Hepatocyte (in vitro differentiated cells): ENCODE measurements around the gene P2RX1.

ENCODE experiments used
- EZH2 ChIP-seq: fragments of 200-600 bp; sonication (generic); IDR thresholded peaks from 2 replicates; pipeline ENCODE4 v1.6.1; 2016; ENCODE audit warnings: antibody characterized with exemption, mild to moderate bottlenecking, borderline replicate concordance
- TF ChIP-seq, protein P1 (sequence below): fragments of 200-600 bp; sonication (generic); IDR thresholded peaks from 2 replicates; pipeline ENCODE4 v1.5.1; 2016; ENCODE audit warnings: antibody characterized with exemption, mild to moderate bottlenecking; ENCODE audit not compliant: poor library complexity

DNA sequence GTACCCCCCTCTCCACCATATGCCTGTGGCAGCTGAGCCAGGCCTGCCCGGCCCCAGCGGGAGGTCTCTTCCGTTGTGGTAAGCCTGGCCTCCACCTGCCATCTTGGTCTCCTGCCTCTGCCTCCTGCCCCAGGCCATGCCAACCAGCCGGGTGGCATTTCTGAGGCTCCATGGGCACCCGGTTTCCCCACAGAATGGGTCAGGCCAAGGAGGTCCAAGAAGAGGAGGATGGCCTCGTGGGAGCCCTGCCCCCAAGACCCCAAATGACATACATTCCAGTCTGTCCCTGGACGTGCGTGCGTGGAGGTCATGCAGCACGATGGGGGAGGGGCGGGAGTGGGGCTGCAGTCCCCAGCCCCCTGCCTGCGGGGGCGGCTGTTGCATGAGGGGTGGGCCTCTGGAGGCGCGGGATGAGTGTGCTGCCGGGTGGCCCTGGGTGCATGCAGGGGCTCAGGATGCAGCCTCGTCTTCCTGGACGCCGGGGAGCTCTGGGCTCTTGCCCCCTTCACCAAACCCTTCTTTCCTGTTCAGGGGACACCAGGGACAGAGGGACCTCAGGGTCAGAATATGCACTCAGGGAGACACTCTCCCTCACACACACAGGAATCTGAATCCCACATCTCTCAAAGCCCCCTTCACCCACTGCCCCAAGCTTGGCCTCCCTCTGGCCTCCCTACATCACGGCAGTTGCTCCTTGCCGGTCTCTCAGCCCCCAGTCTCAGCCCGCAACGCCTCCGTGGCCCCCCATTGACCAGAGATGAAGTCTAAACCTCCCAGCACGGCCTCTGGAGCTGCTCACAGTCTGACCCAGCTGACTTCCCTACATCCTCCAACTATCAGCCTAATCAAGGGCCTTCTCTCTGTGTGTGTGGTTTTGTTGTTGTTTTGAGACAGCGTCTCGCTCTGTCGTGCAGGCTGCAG, 54.2 kb downstream of the P2RX1 start:
- TF ChIP-seq, protein P1, sequence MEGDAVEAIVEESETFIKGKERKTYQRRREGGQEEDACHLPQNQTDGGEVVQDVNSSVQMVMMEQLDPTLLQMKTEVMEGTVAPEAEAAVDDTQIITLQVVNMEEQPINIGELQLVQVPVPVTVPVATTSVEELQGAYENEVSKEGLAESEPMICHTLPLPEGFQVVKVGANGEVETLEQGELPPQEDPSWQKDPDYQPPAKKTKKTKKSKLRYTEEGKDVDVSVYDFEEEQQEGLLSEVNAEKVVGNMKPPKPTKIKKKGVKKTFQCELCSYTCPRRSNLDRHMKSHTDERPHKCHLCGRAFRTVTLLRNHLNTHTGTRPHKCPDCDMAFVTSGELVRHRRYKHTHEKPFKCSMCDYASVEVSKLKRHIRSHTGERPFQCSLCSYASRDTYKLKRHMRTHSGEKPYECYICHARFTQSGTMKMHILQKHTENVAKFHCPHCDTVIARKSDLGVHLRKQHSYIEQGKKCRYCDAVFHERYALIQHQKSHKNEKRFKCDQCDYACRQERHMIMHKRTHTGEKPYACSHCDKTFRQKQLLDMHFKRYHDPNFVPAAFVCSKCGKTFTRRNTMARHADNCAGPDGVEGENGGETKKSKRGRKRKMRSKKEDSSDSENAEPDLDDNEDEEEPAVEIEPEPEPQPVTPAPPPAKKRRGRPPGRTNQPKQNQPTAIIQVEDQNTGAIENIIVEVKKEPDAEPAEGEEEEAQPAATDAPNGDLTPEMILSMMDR = no peak
- no peak for TF ChIP-seq EZH2
